Body of pancreas (tissue), 4 donors: ENCODE data around the gene TBX5.

Source experiments
- CTCF ChIP-seq, 7 experiments: fragments of 450-650 bp in 4 of 7; fragments of 200-600 bp in 3 of 7; sonication (generic) in 3 of 7; IDR thresholded peaks; one replicate each; pipeline ENCODE4 v1.5.1; 2016 to 2019; ENCODE audit warnings: antibody characterized with exemption in 7 of 7
- POLR2A ChIP-seq, 3 donors: fragments of 450-650 bp; IDR thresholded peaks; one replicate each; pipeline ENCODE4 v1.6.1; 2016; ENCODE audit warnings: antibody characterized with exemption in 3 of 3, mild to moderate bottlenecking in 2 of 3

DNA sequence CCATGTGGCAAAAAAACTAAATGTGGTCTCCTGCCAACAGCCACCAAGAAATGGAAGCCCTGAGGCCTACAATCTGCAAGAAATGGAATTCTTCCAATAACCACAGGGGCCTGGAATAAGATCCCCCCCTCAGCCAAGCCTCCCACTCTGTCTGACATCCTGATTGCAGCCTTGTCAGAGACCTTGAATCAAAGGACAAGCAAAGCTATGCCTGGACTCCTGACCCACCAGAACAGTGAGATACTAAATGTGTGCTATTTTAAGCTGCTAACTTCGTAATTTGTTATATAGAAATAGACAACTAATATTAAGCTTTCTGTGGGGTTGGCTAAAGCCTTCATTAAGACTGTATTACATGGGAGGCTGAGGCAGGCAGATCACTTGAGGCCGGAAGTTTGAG, 77.7 kb downstream of the TBX5 start:
- TF ChIP-seq POLR2A (IDR thresholded peaks at IDR 0.05): no peak
- no peak for TF ChIP-seq CTCF (IDR thresholded peaks at IDR 0.05)
